ENCODE measurements around the gene ANKS1A.
A peak's percentile ranks its signal among the peaks of the same experiment; 100 is the strongest.
"Not testable (repeated sequence)": the region's sequence is repeated elsewhere in the genome, so short reads cannot be mapped to it uniquely, and the experiment has no call there.

Gene ANKS1A

GRCh38 chr6:35087361-35088280, 198.6 kb downstream of the ANKS1A start:
- peak in 2 of 10 donors; percentile 70 to 74 for DNase-seq
- intact Hi-C loops (cut with DNase I), result no loop called here

GRCh38 chr6:35088281-35089215, 199.5 kb downstream of the ANKS1A start:
- intact Hi-C loops (cut with DNase I), result no loop called here
- DNase-seq, result peak in 2 of 10 donors; percentile 60 to 83

DNA sequence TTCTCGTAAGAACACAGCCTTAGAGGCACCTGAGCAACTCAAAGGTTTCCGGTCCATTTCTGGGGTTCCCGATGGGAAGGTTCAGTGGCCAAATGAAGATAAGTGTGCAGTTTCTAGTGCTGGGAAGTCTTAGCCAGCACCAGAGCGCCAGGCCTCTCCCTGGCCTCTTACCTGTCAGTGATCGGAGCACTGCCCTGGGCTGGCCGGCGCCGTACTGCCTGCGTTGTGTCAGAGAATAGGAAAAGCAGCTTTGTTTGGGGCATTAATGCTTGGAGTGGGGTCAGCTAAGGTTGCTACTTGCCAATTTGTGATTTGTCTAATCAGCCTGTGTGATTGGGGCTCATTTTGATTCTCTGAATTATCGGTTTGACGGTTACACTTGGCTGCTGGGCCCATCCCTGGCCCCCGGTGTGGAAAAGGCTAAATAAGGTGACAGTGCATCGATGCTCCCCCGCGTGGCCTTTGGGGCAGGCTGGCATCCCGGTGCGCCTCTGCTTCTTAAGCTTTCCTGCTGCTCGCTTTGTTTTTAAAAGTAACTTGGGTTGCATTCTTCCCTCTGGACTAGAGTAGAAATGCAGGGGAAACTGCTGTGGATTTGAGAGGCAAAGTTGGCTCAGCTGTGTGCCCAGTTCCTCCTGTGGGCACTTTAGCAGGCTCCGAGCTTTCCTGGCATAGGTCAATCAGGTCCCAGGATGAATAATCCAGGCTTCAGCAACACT, 200.3 kb downstream of the ANKS1A start:
- DNase-seq, result peak in 1 of 10 donors; percentile 50
- intact Hi-C loops (cut with DNase I), result no loop called here

- intact Hi-C loops (cut with DNase I), result no loop called here
- peak in 1 of 10 donors; percentile 59 for DNase-seq
Measured at GRCh38 chr6:35089935-35090505, 201.0 kb downstream of the ANKS1A start.

DNA sequence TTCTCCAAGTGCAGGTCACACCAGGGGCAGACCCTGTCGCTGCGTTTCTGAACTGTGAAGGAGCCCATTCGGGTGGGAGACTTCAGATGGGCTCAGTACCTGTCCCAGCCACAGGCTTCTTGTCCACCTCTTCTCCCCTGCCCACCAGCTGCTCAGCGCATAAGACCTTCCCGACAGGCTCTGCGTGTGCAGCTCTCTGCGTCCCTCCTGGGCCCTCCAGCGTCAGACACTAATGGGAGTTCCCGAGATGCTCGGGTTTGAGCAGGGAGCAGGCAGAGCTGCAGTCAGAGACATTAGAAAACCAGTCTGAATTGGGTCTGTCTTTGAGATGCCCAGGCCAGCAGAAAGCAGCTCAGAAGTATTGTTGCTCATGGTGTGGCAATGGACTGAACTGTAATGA, 201.7 kb downstream of the ANKS1A start:
- DNase-seq, result peak in 1 of 10 donors; percentile 45

GRCh38 chr6:35091346-35092083, 202.5 kb downstream of the ANKS1A start:
- DNase-seq, result peak in 1 of 10 donors; percentile 45
- intact Hi-C loops (cut with DNase I), result no loop called here

More for the DNA sequence above, 201.7 kb downstream of the ANKS1A start:
- intact Hi-C loops (cut with DNase I), result no loop called here

- intact Hi-C loops (cut with DNase I), result no loop called here
- peak in 1 of 10 donors; percentile 47 for DNase-seq
Measured at GRCh38 chr6:35092362-35093117, 203.5 kb downstream of the ANKS1A start.

- no peak for DNase-seq
- intact Hi-C loops (cut with DNase I), result no loop called here
Measured at GRCh38 chr6:35093118-35093445, 204.0 kb downstream of the ANKS1A start.

DNA sequence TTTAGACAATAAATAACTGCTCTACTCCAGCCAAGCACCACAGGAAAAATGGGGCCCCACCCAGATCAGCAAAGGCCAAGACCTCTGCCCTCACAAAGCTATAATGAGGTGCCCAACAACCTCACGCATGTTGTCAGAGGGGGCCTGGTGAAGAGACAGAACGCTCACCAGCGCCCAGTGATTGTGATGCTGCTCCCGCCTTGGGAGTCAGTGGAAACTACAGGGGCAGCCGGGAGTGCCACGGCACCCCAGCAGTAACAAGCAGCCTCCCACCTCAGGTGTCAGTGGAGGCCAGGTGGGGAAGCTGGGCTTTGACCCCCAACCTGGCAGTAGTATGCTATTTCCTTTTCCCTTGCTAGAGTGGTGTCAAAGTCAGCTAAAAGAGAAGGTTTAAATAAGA, 204.7 kb downstream of the ANKS1A start:
- DNase-seq, result peak in 1 of 10 donors; percentile 49
- intact Hi-C loops (cut with DNase I), result no loop called here

GRCh38 chr6:35094183-35094582, 205.1 kb downstream of the ANKS1A start:
- intact Hi-C loops (cut with DNase I), result no loop called here
- DNase-seq, result peak in 1 of 10 donors; percentile 59

GRCh38 chr6:35096129-35096862, 207.2 kb downstream of the ANKS1A start:
- intact Hi-C loops (cut with DNase I), result no loop called here
- no peak for DNase-seq

DNA sequence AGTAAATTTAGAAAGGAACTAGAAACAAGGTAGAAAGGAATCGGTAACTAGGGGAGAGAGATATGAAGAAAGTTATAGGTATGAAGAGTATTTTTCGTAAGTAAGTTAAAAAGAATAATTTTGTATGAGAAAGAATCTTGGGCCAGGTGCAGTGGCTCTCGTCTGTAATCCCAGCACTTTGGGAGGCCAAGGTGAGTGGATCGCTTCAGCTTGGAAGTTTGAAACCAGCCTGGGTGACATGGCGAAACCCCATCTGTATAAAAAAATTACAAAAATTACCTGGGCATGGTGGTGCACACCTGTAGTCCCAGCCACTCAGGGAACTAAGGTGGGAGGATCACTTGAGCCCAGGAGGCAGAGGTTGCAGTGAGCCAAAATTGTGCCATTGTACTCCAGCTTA, 210.1 kb downstream of the ANKS1A start:
- intact Hi-C loops (cut with DNase I), result no loop called here

DNA sequence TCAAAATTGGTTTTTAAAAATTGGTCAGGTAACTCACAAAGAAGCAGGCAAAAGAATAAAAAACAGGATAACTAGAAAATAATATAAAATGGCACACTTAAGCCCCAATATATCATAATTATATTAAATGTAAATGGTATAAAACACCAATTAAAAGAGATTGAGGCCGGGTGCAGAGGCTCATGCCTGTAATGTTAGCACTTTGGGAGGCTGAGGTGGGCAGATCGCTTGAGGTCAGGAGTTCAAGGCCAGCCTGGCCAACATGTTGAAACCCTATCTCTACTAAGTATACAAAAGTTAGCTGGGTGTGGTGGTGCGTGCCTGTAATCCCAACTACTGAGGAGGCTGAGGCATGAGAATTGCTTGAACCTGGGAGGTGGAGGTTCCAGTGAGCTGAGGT, 216.0 kb downstream of the ANKS1A start:
- no peak for DNase-seq
- intact Hi-C loops (cut with DNase I), result no loop called here

More for the DNA sequence above, 210.1 kb downstream of the ANKS1A start:
- no peak for DNase-seq

- intact Hi-C loops (cut with DNase I); DNase-seq: not testable (repeated sequence)
Measured at GRCh38 chr6:35106061-35106460, 217.0 kb downstream of the ANKS1A start.

- DNase-seq; intact Hi-C loops (cut with DNase I): not testable (repeated sequence)
Measured at GRCh38 chr6:35107208-35107607, 218.2 kb downstream of the ANKS1A start.

GRCh38 chr6:35107761-35108160, 218.7 kb downstream of the ANKS1A start:
- intact Hi-C loops (cut with DNase I), result not testable (repeated sequence)

DNA sequence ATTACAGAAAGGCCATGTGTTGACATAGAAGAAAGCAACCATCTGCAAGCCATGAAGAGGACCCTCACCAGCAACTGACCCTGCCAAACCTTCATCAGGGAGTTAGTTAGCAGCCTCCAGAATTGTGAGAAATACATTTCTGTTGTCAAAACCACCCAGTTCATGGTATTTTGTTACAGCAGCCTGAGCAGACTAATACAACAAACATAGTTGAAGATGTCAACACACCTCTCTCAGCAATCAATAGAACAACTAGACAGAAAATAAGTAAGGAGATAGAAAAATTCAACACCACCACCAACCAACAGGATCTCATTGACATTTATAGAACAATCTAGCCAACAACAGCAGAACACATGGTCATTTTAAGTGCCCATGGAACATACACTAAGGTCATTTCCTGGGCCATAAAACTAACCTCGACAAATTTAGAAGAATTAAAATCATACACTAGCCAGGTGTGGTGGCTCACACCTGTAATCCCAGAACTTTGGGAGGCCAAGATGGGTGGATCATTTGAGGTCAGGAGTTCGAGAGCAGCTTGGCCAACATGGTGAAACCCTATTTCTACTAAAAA, 219.3 kb downstream of the ANKS1A start:
- no peak for DNase-seq
- intact Hi-C loops (cut with DNase I), result no loop called here

More at GRCh38 chr6:35107761-35108160, 218.7 kb downstream of the ANKS1A start:
- not testable (repeated sequence) for DNase-seq

- intact Hi-C loops (cut with DNase I), result no loop called here
- no peak for DNase-seq
Measured at GRCh38 chr6:35120746-35121145, 231.7 kb downstream of the ANKS1A start.
